A673 (cell line): ENCODE results near the gene PUDP.

Source experiments
- EZH2 ChIP-seq: fragments of 200-600 bp; sonication (generic); IDR thresholded peaks from 2 replicates; pipeline ENCODE4 v1.6.1; 2017; ENCODE audit warnings: borderline replicate concordance, low read depth, mild to moderate bottlenecking, mixed read lengths, antibody characterized with exemption, low read length; ENCODE audit not compliant: poor library complexity, severe bottlenecking
- TF ChIP-seq, protein P1 (sequence below): fragments of 300-800, 200-600 bp; sonication (generic); conservative IDR thresholded peaks from 2 replicates; pipeline ENCODE4 v1.5.1; 2017; ENCODE audit warnings: low read depth, mild to moderate bottlenecking, antibody characterized with exemption, low read length, moderate library complexity, mixed read lengths

GRCh38 chrX:7065473-7065872, 82.5 kb downstream of the PUDP start:
- TF ChIP-seq, protein P1, sequence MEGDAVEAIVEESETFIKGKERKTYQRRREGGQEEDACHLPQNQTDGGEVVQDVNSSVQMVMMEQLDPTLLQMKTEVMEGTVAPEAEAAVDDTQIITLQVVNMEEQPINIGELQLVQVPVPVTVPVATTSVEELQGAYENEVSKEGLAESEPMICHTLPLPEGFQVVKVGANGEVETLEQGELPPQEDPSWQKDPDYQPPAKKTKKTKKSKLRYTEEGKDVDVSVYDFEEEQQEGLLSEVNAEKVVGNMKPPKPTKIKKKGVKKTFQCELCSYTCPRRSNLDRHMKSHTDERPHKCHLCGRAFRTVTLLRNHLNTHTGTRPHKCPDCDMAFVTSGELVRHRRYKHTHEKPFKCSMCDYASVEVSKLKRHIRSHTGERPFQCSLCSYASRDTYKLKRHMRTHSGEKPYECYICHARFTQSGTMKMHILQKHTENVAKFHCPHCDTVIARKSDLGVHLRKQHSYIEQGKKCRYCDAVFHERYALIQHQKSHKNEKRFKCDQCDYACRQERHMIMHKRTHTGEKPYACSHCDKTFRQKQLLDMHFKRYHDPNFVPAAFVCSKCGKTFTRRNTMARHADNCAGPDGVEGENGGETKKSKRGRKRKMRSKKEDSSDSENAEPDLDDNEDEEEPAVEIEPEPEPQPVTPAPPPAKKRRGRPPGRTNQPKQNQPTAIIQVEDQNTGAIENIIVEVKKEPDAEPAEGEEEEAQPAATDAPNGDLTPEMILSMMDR, result no peak
- no peak for TF ChIP-seq EZH2
